SK-N-SH treated with all-trans-retinoic acid at 6 μM for 48 hours (cell line): ENCODE data around the gene DDX25.

ENCODE experiments used
- ARNTL ChIP-seq: fragments of 450-650 bp; formaldehyde crosslinking; IDR thresholded peaks from 2 replicates; pipeline ENCODE4 v1.5.0; 2020; ENCODE audit warnings: low read depth, mild to moderate bottlenecking, moderate library complexity, borderline replicate concordance
- ISL1 ChIP-seq: fragments of 250-450 bp; sonication (Bioruptor Pico); IDR thresholded peaks from 2 replicates; pipeline ENCODE4 v2.1.2; 2022; ENCODE audit warnings: mild to moderate bottlenecking, moderate library complexity
- TSHZ2 ChIP-seq: fragments of 250-450 bp; sonication (Bioruptor Pico); IDR thresholded peaks from 2 replicates; pipeline ENCODE4 v1.5.0; 2020; ENCODE audit warnings: mild to moderate bottlenecking, moderate library complexity

DNA sequence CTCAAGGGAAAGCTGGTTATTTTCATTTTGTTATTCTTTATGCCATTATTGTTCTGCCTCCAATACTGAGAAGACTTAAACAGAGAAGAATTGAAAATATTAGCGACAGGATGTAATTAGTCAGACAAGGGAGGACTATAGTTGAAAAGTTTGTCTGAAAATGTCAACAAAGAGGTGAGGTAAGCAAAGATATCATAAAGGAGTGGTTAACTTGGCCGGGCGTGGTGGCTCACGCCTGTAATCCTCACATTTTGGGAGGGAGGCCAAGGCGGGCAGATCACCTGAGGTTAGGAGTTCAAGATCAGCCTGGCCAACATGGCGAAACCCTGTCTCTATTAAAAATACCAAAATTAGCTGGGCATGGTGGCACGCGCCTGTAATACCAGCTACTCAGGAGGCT, 20.9 kb upstream of the DDX25 start:
- no peak for TF ChIP-seq ARNTL (CRISPR knock-in tag)
- TF ChIP-seq TSHZ2 (CRISPR knock-in tag): no peak
- TF ChIP-seq ISL1 (CRISPR knock-in tag): no peak
